ENCODE measurements around the gene SFTA2.

DNA sequence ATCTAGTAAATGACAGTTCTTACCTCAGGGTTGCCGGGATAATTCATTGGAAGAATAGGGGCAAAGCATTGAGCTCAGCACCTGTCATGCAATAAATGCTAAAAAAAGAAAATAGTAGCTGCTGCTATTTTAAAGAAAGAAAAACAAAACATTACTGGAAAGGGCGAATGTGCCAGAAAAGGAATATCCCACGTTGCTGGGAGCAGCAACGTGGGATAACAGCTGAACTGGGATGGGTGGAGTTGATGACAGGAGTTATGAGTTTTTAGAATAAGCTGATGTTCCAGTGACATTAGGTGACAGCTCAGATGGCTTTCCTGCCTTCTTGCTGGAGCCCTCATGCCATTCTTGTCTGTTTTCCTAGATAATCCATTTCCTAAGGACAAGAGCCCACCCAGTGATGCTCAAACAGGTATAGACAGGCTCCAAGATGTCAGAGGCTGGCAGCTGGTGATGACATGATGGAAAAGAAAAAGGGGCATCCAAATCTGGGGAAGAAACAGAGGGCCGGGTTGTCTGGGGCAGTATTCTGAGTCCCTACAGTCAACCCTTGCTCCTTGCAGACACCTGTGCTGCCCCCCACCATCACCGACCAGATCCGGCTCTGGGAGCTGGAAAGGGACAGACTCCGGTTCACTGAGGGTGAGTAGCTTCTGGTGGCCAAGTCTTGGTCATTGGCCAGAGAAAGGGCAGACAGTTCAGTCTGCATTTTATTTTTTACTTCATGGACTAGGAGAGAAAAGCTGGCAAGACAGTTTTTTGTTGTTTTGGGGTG is 19.0 kb downstream of the SFTA2 start:
- TF ChIP-seq, protein P1, sequence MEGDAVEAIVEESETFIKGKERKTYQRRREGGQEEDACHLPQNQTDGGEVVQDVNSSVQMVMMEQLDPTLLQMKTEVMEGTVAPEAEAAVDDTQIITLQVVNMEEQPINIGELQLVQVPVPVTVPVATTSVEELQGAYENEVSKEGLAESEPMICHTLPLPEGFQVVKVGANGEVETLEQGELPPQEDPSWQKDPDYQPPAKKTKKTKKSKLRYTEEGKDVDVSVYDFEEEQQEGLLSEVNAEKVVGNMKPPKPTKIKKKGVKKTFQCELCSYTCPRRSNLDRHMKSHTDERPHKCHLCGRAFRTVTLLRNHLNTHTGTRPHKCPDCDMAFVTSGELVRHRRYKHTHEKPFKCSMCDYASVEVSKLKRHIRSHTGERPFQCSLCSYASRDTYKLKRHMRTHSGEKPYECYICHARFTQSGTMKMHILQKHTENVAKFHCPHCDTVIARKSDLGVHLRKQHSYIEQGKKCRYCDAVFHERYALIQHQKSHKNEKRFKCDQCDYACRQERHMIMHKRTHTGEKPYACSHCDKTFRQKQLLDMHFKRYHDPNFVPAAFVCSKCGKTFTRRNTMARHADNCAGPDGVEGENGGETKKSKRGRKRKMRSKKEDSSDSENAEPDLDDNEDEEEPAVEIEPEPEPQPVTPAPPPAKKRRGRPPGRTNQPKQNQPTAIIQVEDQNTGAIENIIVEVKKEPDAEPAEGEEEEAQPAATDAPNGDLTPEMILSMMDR (conservative IDR thresholded peaks at IDR 0.05; ENCODE audit: low read depth, low read length): no peak
- TF ChIP-seq EZH2 (IDR thresholded peaks at IDR 0.05; ENCODE audit: borderline replicate concordance, low read depth, low read length, poor library complexity, severe bottlenecking): no peak

Data from A673 (cell line).